Neural crest cell (in vitro differentiated cells): ENCODE data around the gene TNIK. TPM values are rescaled to one million over a fixed set of nuclear protein-coding genes. Genes with fewer than 3 reads are reported as not detected.

Source experiments
- DNase-seq: peaks from one replicate; pipeline ENCODE4 v3.0.0; 2021; ENCODE audit warnings: low read depth, mixed read lengths, low spot score
- H3K27ac Mint-ChIP-seq: one replicate; pipeline ENCODE4 v1.8.0; 2021; ENCODE audit warnings: mild to moderate bottlenecking, mixed read lengths; ENCODE audit not compliant: unreplicated experiment
- H3K27me3 Mint-ChIP-seq: 2 replicates; pipeline ENCODE4 v1.8.0; 2021; ENCODE audit warnings: low read depth, mild to moderate bottlenecking, mixed read lengths
- H3K36me3 Mint-ChIP-seq: 2 replicates; pipeline ENCODE4 v1.8.0; 2021; ENCODE audit warnings: low read depth, mild to moderate bottlenecking, mixed read lengths
- H3K4me1 Mint-ChIP-seq: 2 replicates; pipeline ENCODE4 v1.8.0; 2021; ENCODE audit warnings: mixed read lengths
- H3K4me3 Mint-ChIP-seq: one replicate; pipeline ENCODE4 v1.8.0; 2021; ENCODE audit warnings: mild to moderate bottlenecking, mixed read lengths
- H3K9me3 Mint-ChIP-seq: 2 replicates; pipeline ENCODE4 v1.8.0; 2021; ENCODE audit warnings: mixed read lengths
- CTCF ChIP-seq: fragments of 200-600 bp; sonication (generic); conservative IDR thresholded peaks from 2 replicates; pipeline ENCODE4 v1.5.0; 2021; ENCODE audit warnings: antibody characterized with exemption, mild to moderate bottlenecking
- microRNA-seq: library from miRNA; unstranded; fragments of <30 nt; microRNA quantifications from one replicate; pipeline ENCODE4, GENCODE V29; 2020
- total RNA-seq: library from RNA; stranded (reverse); gene quantifications from 2 replicates; pipeline ENCODE4 v1.2.1, GENCODE V29; 2021

Gene TNIK
- total RNA-seq, 1 donor from 2014 or later, result 32.3 TPM

GRCh38 chr3:171011873-171012336, 448.3 kb downstream of the TNIK start:
- no peaks in the 10 kb centered on the region for H3K36me3 Mint-ChIP-seq
- H3K27ac Mint-ChIP-seq, result no peak overlapping the region
- no peak overlapping the region for H3K4me3 Mint-ChIP-seq
- TF ChIP-seq CTCF, result no peak
- peaks cover under 1% of the 10 kb centered on the region for H3K9me3 Mint-ChIP-seq
- no peaks in the 10 kb centered on the region for H3K27me3 Mint-ChIP-seq
- DNase-seq, result no peak
- H3K4me1 Mint-ChIP-seq, result no peaks in the 10 kb centered on the region

Small RNA genes within 50 kb of the gene (microRNA-seq; reads per million reads assigned to microRNA genes)
- gene MIR569, result not detected
